Subcutaneous adipose tissue (tissue), 4 donors: ENCODE data around the gene NRCAM. TPM values are rescaled to one million over a fixed set of nuclear protein-coding genes. Genes with fewer than 3 reads are reported as not detected.

ENCODE experiments used
- total RNA-seq, 4 donors: library from RNA; depleted of rRNA; stranded (reverse); fragments of >200 nt; gene quantifications; one replicate each; pipeline ENCODE4 v1.1.0, GENCODE V29; 2016
- TF ChIP-seq, protein P1 (sequence below): fragments of 450-650 bp; IDR thresholded peaks from one replicate; pipeline ENCODE4 v1.5.1; 2016; ENCODE audit warnings: low read depth, mild to moderate bottlenecking, control low read depth, antibody characterized with exemption, moderate library complexity

Gene NRCAM
- total RNA-seq, 4 donors from 2014 or later, result 21.1 to 74.4 (median 49.3) TPM

DNA sequence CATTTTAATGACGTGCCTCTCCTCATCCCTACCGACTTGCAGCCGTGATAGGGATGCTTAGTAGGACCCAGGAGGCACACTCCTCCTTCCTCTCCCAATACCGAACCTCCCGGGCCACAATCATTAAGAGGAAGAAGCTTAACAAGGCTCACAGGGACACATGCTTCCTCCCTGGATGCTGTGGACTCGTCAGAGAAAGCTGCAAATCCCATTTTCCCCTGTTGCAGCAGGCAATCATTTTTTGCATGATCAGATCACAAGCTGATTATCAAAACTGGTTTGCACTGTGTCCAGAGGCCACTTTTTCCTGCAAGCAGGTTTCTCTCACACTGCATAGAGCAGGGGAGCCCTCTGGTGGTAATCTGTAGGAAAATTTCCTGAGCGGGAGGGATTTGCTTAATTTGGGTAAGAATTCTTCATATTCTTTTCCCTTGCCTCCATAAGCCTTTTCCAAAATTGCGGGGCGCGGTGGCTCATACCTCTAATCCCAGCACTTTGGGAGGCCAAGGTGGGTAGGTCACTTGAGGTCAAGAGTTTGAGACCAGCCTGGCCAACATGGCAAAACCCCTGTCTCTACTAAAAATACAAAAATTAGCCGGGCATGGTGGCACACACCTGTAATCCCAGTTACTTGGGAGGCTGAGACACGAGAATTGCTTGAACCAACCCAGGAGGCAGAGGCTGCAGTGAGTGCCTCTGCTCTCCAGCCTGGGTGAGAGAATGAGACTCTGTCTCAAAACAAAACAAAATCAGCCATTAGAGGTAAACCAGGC is 310.0 kb downstream of the NRCAM start:
- TF ChIP-seq, protein P1, sequence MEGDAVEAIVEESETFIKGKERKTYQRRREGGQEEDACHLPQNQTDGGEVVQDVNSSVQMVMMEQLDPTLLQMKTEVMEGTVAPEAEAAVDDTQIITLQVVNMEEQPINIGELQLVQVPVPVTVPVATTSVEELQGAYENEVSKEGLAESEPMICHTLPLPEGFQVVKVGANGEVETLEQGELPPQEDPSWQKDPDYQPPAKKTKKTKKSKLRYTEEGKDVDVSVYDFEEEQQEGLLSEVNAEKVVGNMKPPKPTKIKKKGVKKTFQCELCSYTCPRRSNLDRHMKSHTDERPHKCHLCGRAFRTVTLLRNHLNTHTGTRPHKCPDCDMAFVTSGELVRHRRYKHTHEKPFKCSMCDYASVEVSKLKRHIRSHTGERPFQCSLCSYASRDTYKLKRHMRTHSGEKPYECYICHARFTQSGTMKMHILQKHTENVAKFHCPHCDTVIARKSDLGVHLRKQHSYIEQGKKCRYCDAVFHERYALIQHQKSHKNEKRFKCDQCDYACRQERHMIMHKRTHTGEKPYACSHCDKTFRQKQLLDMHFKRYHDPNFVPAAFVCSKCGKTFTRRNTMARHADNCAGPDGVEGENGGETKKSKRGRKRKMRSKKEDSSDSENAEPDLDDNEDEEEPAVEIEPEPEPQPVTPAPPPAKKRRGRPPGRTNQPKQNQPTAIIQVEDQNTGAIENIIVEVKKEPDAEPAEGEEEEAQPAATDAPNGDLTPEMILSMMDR, result no peak

DNA sequence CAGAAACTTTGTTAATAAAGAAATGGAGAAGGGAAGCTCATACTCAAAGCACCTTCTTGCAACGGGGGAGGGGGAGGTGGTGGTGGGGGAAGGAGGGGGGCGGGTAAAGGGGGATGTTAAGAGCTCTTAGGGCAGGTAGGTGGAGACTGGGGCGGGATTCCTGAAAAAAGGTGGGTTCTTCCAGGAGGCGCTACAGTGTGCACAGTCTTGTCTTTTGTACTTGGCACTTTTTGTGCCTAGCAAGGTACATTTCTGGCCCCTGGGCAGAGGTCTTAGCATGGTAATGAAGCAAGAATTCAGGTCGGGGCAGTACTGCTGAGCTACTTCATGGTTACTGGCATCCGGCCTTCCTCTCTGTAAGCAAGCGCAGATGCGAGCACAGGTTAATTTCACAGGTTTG is 310.8 kb downstream of the NRCAM start:
- TF ChIP-seq, protein P1, result no peak

DNA sequence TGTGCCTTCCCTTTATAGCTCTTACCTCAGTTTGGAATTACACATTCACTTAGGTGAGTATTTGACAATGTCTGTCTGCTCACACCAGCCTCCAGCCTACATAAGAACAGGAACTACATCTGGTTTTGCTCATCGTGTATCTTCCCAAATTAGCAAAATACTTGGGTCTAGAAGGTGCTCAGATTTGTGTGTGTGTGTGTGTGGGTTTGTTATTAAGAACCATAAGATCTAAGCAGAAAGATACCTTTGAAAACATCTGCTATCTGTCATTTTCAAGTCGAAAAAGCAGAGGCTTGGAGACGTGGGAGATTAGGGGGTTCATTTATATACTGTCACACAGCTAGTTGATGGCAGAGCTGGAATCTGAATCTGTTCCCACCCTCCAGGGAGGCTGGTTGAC is 311.3 kb downstream of the NRCAM start:
- TF ChIP-seq, protein P1, result no peak

GRCh38 chr7:108143658-108144420 is 312.4 kb downstream of the NRCAM start:
- TF ChIP-seq, protein P1, result no peak

DNA sequence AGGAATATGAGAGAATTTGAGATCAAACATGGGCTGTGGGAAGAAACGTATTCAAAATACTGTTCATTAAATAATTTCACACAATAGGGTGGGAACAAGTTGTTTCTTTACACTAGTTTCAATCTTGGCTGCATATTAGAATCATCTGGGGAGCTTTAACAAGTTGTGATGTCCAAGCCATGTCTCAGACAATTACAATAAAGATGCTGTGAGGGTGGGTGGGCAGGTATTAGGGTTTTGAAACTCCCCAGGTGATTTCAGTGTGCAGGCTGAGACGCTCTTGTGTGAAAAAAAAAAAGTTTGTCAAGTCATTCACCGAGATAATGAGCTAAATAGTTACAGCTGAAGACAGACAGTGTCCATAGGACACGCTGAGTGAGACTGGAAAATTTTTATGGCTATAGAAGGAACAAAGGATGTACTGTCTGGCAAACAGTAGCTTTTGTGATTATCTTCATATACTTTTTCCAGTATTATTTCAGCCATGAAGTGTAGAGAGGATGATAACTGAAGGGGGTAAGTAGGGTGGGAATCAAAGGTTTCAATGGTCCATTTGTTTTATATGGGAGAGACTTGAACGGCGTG is 313.5 kb downstream of the NRCAM start:
- TF ChIP-seq, protein P1, result no peak

DNA sequence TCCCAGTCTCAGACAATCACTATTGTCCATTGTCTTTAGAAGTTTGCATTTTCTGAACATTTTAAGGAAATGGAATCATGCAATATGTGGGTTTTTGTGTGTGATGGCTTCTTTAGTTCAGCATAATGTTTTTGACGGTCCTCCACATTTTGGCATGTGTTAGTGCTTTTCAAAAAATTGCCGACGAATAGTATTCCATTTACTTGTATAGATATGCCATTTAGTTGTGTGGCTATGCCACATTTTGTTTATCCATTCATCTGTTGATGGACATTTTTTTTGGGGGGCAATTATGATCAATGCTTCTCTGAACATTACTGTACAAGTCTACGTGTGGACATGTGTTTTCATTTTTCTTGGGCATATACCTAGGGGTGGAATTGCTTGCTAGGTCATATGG is 314.1 kb downstream of the NRCAM start:
- TF ChIP-seq, protein P1, result no peak

DNA sequence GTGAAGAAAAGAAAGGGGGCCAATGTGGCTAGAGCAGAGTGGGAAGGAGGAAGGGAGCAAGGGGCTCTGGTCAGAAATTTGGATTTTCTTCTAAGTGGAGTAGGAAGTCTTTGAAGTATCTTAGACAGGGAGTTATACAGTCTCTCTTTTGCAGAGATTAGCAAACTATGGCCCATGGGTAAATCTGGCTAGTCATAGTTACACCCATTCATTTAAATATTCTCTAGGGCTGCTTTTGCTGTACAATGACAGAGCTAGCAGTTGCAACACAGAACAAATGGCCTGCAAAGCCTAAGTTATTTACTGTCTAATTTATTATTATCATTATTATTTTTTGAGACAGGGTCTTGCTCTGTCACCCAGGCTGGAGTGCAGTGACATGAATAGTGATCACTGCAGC is 315.6 kb downstream of the NRCAM start:
- TF ChIP-seq, protein P1, result no peak
